ENCODE results near the gene ARID1A. TPM values are rescaled to one million over a fixed set of nuclear protein-coding genes. Genes with fewer than 3 reads are reported as not detected.

The ARID1A gene
- total and polyA plus RNA-seq, 2 donors (not counting 3 experiments of a cell fraction or from before 2014, with no cell fraction given): 36.9 to 77.2 TPM

DNA sequence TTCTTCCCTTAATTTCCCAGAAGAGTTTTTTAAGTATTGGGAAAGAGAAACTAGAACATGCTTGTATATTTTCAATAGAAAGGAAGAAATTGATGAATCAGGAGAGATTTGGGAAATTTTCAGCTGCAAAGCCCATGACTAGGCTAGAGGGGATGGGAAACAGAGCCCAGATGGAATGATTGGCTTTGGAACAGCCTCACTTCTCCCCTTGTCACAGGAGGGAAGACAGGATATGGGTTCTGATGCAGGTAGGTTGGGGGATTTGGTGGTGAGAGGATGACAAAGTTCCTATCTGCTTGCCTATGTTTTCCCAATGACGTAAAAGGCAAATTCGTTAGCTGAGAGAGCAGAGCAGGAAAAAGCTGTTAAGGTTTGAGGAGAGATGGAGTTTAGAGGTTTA is 31.0 kb upstream of the ARID1A start:
- DNase-seq (ENCODE audit: low read depth, low spot score) (no peak), FAIRE-seq (no peak)
- Histone ChIP-seq H3K4me2 (ENCODE audit: insufficient read depth, low read length) (no peak overlapping the region), H3K4me1 (ENCODE audit: control insufficient read depth, extremely low read depth, insufficient read depth, low read length) (no peaks in the 10 kb centered on the region), H4K20me1 (replicated peaks; ENCODE audit: control insufficient read depth, extremely low read depth, insufficient read depth, low read length) (no peaks in the 10 kb centered on the region), H3K36me3 (ENCODE audit: control insufficient read depth in 2 of 2, extremely low read depth in 1 of 2, insufficient read depth in 2 of 2, low read length in 2 of 2) (no peaks in the 10 kb centered on the region), H3K79me2 (ENCODE audit: control insufficient read depth, insufficient read depth, low read length) (no peaks in the 10 kb centered on the region), H3K27ac (ENCODE audit: insufficient read depth, low read depth, low read length) (no peak overlapping the region), H3K4me3 (replicated peaks in 1 of 3; ENCODE audit: insufficient read depth in 1 of 3, low read depth in 1 of 3, low read length in 3 of 3) (no peak overlapping the region), H3K27me3 (ENCODE audit: control insufficient read depth in 2 of 2, insufficient read depth in 2 of 2, low read length in 2 of 2) (peaks cover 0 to 2% of the 10 kb centered on the region in 2 experiments), H3K9me1 (replicated peaks; ENCODE audit: control insufficient read depth, extremely low read depth, insufficient read depth, low read length) (no peaks in the 10 kb centered on the region), H2AFZ (ENCODE audit: low read depth, low read length) (no peak overlapping the region), H3K9me3 (replicated peaks; ENCODE audit: control insufficient read depth, insufficient read depth, low read length) (no peaks in the 10 kb centered on the region), H3K9ac (replicated peaks; ENCODE audit: extremely low read depth, insufficient read depth, low read length) (no peak overlapping the region)
- no TSS peak for BruUV-seq (replicated peaks)
- ChIA-PET CTCF (interaction anchor here (1.1 to 3.0 kb wide), 3 partner anchors 8 to 145 kb away, joined by 4 to 12 read pairs (median 5); no protein-coding TSS in a partner anchor), POLR2A (interaction anchor here (0.6 kb wide), 1 partner anchor 140 kb away, joined by 8 read pairs; no protein-coding TSS in a partner anchor)
- TF ChIP-seq, protein P1, sequence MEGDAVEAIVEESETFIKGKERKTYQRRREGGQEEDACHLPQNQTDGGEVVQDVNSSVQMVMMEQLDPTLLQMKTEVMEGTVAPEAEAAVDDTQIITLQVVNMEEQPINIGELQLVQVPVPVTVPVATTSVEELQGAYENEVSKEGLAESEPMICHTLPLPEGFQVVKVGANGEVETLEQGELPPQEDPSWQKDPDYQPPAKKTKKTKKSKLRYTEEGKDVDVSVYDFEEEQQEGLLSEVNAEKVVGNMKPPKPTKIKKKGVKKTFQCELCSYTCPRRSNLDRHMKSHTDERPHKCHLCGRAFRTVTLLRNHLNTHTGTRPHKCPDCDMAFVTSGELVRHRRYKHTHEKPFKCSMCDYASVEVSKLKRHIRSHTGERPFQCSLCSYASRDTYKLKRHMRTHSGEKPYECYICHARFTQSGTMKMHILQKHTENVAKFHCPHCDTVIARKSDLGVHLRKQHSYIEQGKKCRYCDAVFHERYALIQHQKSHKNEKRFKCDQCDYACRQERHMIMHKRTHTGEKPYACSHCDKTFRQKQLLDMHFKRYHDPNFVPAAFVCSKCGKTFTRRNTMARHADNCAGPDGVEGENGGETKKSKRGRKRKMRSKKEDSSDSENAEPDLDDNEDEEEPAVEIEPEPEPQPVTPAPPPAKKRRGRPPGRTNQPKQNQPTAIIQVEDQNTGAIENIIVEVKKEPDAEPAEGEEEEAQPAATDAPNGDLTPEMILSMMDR (IDR thresholded peaks at IDR 0.05; ENCODE audit: extremely low read depth in 1 of 2, insufficient read depth in 1 of 2, low read depth in 1 of 2, low read length in 2 of 2): no peak
- TF ChIP-seq EZH2 (IDR thresholded peaks at IDR 0.05; ENCODE audit: borderline replicate concordance, low read depth, low read length, severe bottlenecking) (no peak), POLR2AphosphoS5 (IDR thresholded peaks at IDR 0.05; ENCODE audit: insufficient read depth, low read depth, low read length) (no peak), JUN (IDR thresholded peaks at IDR 0.05; ENCODE audit: borderline replicate concordance, insufficient read depth, insufficient read length, low read depth) (no peak), FOS (IDR thresholded peaks at IDR 0.05; ENCODE audit: borderline replicate concordance, insufficient read depth, low read length) (no peak), GATA2 (IDR thresholded peaks at IDR 0.05; ENCODE audit: insufficient read depth, insufficient read length, low read depth, low read length) (no peak), MYC (IDR thresholded peaks at IDR 0.05; ENCODE audit: low read depth, low read length) (no peak), POLR2A (IDR thresholded peaks at IDR 0.05; ENCODE audit: low read depth, low read length) (no peak)
- TF ChIP-seq, protein P2, sequence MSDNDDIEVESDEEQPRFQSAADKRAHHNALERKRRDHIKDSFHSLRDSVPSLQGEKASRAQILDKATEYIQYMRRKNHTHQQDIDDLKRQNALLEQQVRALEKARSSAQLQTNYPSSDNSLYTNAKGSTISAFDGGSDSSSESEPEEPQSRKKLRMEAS (IDR thresholded peaks at IDR 0.05; ENCODE audit: insufficient read depth, insufficient read length): no peak
- dilution Hi-C loops (cut with MboI; ENCODE audit: extremely low pct_ligation_motif_present, low sequenced_read_pairs) (no loop called here), intact Hi-C loops (cut with micrococcal nuclease) (no loop called here)
